Lower leg skin (tissue), 3 donors: ENCODE measurements around the gene PSMB5.

Source experiments
- POLR2A ChIP-seq, 2 donors: fragments of 450-650 bp; IDR thresholded peaks; one replicate each; pipeline ENCODE4 v1.6.1; 2016 to 2017; ENCODE audit warnings: antibody characterized with exemption in 2 of 2, mild to moderate bottlenecking in 1 of 2, moderate library complexity in 1 of 2
- TF ChIP-seq, protein P1 (sequence below), 3 donors: fragments of 450-650 bp; IDR thresholded peaks; one replicate each; pipeline ENCODE4 v1.5.1; 2016; ENCODE audit warnings: antibody characterized with exemption in 3 of 3, mild to moderate bottlenecking in 3 of 3, moderate library complexity in 2 of 3

DNA sequence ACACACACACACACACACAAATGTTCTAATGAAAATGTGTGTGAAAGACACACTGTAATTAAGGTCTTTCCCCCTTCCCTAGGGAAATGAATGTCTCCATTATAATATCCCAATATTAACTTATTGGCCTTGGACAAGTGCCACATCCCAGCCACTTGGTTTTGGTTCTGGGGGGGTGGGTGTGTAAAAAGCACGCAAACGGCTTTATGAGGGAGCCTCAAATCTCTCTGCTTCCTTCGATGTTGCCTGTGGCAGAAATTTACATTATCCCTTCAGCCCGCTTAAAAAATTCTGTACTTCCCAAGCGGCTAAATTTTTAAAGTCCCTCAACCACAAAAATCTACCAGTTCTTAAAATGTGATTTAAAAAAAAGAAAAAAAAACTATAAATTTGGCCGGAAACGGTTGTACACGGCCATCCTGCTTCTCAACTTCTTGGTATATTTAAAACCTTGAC is 25.2 kb downstream of the PSMB5 start:
- TF ChIP-seq, protein P1, sequence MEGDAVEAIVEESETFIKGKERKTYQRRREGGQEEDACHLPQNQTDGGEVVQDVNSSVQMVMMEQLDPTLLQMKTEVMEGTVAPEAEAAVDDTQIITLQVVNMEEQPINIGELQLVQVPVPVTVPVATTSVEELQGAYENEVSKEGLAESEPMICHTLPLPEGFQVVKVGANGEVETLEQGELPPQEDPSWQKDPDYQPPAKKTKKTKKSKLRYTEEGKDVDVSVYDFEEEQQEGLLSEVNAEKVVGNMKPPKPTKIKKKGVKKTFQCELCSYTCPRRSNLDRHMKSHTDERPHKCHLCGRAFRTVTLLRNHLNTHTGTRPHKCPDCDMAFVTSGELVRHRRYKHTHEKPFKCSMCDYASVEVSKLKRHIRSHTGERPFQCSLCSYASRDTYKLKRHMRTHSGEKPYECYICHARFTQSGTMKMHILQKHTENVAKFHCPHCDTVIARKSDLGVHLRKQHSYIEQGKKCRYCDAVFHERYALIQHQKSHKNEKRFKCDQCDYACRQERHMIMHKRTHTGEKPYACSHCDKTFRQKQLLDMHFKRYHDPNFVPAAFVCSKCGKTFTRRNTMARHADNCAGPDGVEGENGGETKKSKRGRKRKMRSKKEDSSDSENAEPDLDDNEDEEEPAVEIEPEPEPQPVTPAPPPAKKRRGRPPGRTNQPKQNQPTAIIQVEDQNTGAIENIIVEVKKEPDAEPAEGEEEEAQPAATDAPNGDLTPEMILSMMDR (IDR thresholded peaks at IDR 0.05), result no peak
- no peak for TF ChIP-seq POLR2A (IDR thresholded peaks at IDR 0.05)
